GM19035 (cell line): ENCODE measurements around the gene PTPRU.

Source experiments
- ATAC-seq: cut with Tn5 transposase; IDR thresholded peaks from one replicate; pipeline ENCODE4 v1.9.1; 2021; ENCODE audit not compliant: unreplicated experiment

The PTPRU gene

GRCh38 chr1:29360768-29361167, 124.4 kb downstream of the PTPRU start:
- ATAC-seq: no peak

GRCh38 chr1:29361686-29362085, 125.4 kb downstream of the PTPRU start:
- ATAC-seq: no peak

GRCh38 chr1:29362116-29362515, 125.8 kb downstream of the PTPRU start:
- ATAC-seq: no peak

DNA sequence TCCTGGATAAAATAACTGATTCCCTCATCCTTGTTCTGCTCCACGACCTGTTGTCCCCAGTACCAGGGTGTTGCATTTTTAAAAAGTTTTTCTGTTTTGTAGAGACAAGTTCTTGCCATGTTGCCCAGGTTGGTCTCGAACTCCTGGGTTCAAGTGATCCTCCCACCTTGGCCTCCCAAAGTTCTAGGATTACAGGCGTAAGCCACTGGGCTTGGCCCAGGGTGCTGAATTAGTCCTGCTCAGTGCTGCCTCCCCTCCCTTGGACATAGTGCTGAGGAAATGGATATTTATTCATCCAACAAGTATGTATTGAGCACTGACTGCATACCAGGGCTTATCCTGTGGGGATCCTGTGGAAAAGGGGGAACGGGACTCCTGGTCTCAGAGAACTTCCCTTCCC, 126.4 kb downstream of the PTPRU start:
- no peak for ATAC-seq

DNA sequence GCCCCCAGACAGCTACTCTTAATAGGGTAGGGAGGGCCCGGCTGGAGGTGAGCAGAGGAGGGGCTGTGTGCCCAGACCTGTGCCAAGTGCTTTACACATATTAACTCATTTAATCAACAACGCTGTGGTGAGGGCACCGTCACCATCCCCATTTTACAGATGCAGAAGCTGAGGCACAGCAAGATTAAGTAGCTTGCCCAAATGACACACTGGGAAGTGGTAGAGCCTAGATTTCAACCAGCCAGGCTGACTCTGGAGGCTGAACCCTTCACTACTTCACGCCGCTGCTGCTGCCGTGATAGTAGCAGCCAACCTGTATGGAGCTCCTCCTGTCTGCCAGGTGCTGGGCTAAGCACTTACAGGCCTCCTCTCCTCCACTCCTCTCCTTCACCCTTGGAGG, 127.2 kb downstream of the PTPRU start:
- ATAC-seq: no peak

GRCh38 chr1:29364101-29364678, 127.9 kb downstream of the PTPRU start:
- ATAC-seq: no peak

- ATAC-seq: no peak
Measured at GRCh38 chr1:29365906-29366670, 129.8 kb downstream of the PTPRU start.

DNA sequence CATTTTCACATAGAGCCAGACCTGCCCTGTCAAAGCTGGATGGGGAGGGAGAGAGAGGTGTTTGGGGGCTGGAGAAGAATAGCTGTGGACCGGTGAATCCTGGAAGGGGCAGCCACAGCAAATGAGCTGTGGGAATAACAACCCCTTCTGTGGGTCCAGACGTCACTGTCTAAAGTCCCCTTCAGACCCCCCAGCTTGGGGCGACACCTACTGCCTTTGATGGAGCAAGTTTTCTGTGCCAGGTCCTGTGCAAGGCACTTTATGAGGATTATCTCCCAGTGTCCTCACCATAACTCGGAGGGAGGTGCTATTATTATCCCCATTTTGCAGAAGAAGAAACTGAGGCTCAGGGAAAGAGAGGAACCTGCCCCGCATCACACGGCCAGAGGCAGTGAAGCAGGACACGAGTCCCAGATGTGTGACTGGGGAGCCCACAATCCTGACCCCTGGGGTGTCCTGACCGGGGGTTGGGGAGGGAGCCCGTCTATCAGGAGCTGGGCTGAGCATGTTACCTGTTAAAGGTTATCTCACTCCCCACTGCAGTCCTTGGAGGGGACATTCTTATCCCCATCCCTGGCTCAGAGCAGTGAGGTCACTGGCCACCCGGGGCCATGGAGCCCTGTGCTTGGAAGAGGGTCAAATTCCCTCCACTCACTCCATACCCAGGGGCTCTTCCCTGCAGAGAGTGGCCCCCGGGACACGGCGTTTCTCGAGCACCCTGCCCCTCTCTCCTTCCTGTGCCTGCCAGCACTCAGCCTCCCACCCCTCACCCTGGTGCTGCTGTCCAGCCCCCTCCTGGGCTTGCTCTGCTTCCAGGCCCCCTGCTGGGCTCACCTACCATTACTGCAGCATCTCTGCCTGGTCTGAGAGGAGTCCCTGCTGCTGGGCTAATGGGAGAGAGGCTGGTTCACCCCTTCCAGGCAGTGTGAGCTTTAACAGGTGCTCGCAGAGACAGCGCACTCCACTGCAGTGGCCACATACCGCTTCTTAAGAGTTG, 132.9 kb downstream of the PTPRU start:
- no peak for ATAC-seq

DNA sequence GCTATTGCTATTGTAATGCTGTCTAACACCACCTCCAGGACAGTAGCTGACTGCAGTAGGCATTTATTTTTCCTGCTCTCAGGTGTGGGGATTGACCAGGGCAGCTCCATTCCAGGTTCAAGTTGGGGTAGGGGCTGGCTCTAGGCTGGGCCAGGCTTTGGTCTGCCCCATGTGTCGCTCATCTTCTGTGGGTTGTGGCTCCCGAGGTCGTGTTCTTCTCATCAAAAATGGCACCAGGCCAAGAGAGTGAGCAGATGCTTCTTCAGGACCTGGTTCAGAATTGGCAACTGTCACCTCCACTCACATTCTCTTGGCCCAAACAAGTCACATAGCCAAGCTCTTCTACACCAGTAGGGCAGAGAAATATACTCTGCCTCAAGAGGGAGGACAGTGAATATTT, 133.7 kb downstream of the PTPRU start:
- ATAC-seq: no peak

DNA sequence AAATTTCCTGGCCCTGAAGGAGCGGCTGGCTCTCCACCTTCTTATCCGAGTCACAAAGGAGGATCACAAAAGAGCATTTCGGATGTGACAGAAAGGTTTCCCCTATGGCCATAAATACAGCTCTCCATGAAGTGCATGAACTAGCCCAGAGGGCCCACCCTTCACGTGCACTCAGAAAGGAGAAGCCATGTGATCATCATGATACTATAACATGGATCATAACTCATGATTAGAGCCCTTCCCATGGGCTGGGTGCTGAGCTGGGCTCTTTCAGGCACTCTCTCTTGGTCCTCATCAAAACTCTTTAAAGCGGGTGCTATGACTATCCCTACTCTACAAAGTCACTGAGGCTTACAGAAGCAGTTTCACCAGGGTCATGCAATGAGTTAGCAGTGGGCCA, 135.0 kb downstream of the PTPRU start:
- no peak for ATAC-seq

GRCh38 chr1:29372108-29372507, 135.8 kb downstream of the PTPRU start:
- no peak for ATAC-seq
